Osteoblast (primary cell): Measurements from ENCODE around the gene WSB1. TPM values are rescaled to one million over a fixed set of nuclear protein-coding genes. Genes with fewer than 3 reads are reported as not detected.

Experiments
- DNase-seq: peaks from one replicate; pipeline ENCODE4 v3.0.0; 2011; ENCODE audit warnings: low spot score, mixed read lengths; ENCODE audit not compliant: insufficient read length; ENCODE audit errors: missing footprints
- H2AFZ ChIP-seq: 2 replicates; pipeline ENCODE4 v1.6.0; 2011; ENCODE audit warnings: mild to moderate bottlenecking, low read length
- H3K27ac ChIP-seq: 2 replicates; pipeline ENCODE4 v1.5.1; 2011; ENCODE audit warnings: mild to moderate bottlenecking, low read depth, low read length, moderate library complexity
- H3K27me3 ChIP-seq: 2 replicates; pipeline ENCODE4 v1.6.0; 2012; ENCODE audit warnings: mild to moderate bottlenecking, control low read depth, inconsistent platforms, low read length, moderate library complexity; ENCODE audit not compliant: insufficient read depth
- H3K36me3 ChIP-seq: 2 replicates; pipeline ENCODE4 v1.5.1; 2011; ENCODE audit warnings: mild to moderate bottlenecking, low read length, control low read depth, moderate library complexity; ENCODE audit not compliant: insufficient read depth
- H3K4me1 ChIP-seq: 2 replicates; pipeline ENCODE4 v1.5.1; 2011; ENCODE audit warnings: mild to moderate bottlenecking, low read length, control low read depth, moderate library complexity; ENCODE audit not compliant: insufficient read depth
- H3K4me2 ChIP-seq: 2 replicates; pipeline ENCODE4 v1.6.0; 2011; ENCODE audit warnings: mild to moderate bottlenecking, low read length; ENCODE audit not compliant: insufficient read depth
- H3K4me3 ChIP-seq: fragments of 200-600 bp; sonication (generic); 3 replicates; pipeline ENCODE4 v1.5.1; 2012; ENCODE audit warnings: mild to moderate bottlenecking, low read length, inconsistent platforms; ENCODE audit not compliant: insufficient read depth
- H3K79me2 ChIP-seq: 2 replicates; pipeline ENCODE4 v1.6.0; 2012; ENCODE audit warnings: mild to moderate bottlenecking, low read length, control low read depth, inconsistent platforms; ENCODE audit not compliant: insufficient read depth
- H3K9me3 ChIP-seq: 2 replicates; pipeline ENCODE4 v1.5.1; 2011; ENCODE audit warnings: low read depth, low read length, control low read depth
- H4K20me1 ChIP-seq: 2 replicates; pipeline ENCODE4 v1.6.0; 2012; ENCODE audit warnings: mild to moderate bottlenecking, low read length, control low read depth; ENCODE audit not compliant: insufficient read depth
- CTCF ChIP-seq: IDR thresholded peaks from 2 replicates; pipeline ENCODE4 v1.5.1; 2011; ENCODE audit warnings: mild to moderate bottlenecking, low read depth, low read length, moderate library complexity; ENCODE audit errors: extremely low read depth
- total RNA-seq: library from RNA; depleted of rRNA; stranded (reverse); fragments of >200 nt; gene quantifications from 2 replicates; pipeline ENCODE4 v1.2.3, GENCODE V29; 2012

WSB1 gene
- total RNA-seq, 1 donor, result 177 TPM

DNA sequence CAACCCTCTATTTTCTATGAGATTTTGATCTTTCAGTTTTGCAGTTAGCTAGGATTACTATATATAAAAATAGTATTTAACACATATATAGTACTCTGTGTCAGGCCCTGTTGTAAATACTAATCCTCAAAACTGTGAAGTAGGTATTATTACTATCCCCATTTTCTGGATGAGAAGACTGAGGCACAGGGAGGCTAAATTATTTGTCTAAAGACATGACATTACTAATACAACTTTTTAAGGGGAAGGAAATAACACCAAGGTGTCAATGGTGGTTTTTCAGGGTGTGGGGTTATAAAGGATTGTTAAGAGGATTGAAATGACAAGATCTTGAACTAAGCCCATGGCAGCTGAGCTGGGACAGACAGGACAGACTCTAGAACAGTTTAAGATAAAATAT, 4.1 kb upstream of the WSB1 start:
- Histone ChIP-seq H3K4me1 (peaks cover 3% of the 10 kb centered on the region), H3K27ac (no peak overlapping the region), H4K20me1 (no peaks in the 10 kb centered on the region), H3K79me2 (peaks cover 9% of the 10 kb centered on the region), H2AFZ (no peak overlapping the region), H3K4me3 (no peak overlapping the region), H3K9me3 (no peaks in the 10 kb centered on the region), H3K36me3 (no peaks in the 10 kb centered on the region), H3K27me3 (peaks cover under 1% of the 10 kb centered on the region), H3K4me2 (no peak overlapping the region)
- DNase-seq, result no peak
- TF ChIP-seq CTCF, result no peak

DNA sequence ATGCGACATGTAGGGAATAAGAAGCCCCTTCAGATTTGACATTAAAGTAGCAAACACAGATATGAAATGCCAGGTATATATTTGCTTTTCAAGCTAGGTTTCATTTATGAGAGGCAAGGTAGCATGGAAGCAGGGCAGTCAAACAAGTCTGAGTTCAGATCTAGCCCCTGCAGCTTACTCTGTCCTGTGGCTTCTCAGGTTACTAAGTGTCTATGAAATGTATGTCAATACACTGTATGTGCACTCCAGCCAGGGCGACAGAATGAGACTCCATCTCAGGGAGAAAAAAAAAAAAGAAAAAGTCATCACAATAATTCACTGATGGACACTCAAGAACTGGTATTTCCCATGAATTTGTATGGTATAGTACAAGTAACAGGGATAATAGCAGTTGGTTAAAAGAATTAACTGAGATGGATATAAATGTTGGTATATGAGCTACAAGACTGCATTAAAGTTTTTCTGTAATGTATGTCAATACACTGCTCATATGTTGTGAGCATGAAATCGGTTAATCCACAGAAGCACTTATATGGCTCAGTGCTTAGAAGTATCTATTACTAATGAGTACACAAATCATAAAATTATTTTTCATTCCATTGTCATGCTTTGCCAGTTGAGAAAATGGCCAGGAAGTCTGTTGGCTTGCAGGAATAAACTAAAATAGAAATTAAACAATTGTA, 2.9 kb upstream of the WSB1 start:
- H3K9me3 ChIP-seq, result no peaks in the 10 kb centered on the region

GRCh38 chr17:27293359-27293897, 486 bp upstream of the WSB1 start:
- no peaks in the 10 kb centered on the region for H3K9me3 ChIP-seq
- H4K20me1 ChIP-seq, result peaks cover 8% of the 10 kb centered on the region
- no peaks in the 10 kb centered on the region for H3K27me3 ChIP-seq
- H3K4me2 ChIP-seq, result peak overlapping the region; percentile 85
- peak overlapping the region; percentile 85 for H2AFZ ChIP-seq
- H3K36me3 ChIP-seq, result no peaks in the 10 kb centered on the region
- peaks cover 19% of the 10 kb centered on the region for H3K4me1 ChIP-seq
- peak overlapping the region; percentile 98 for H3K27ac ChIP-seq
- DNase-seq, result peak; percentile 72
- peaks cover 44% of the 10 kb centered on the region for H3K79me2 ChIP-seq
- TF ChIP-seq CTCF, result no peak
- peak overlapping the region; percentile 87 for H3K4me3 ChIP-seq

More for the DNA sequence above, 2.9 kb upstream of the WSB1 start:
- Histone ChIP-seq H3K4me3 (no peak overlapping the region), H2AFZ (no peak overlapping the region), H3K27me3 (no peaks in the 10 kb centered on the region), H3K27ac (no peak overlapping the region), H3K4me2 (no peak overlapping the region), H3K4me1 (peaks cover 3% of the 10 kb centered on the region), H3K79me2 (peaks cover 21% of the 10 kb centered on the region), H4K20me1 (peaks cover 3% of the 10 kb centered on the region), H3K36me3 (no peaks in the 10 kb centered on the region)
- no peak for TF ChIP-seq CTCF
- DNase-seq, result no peak
